GM21381 (cell line): ENCODE results near the gene CAPN10.

ENCODE experiments used
- ATAC-seq: cut with Tn5 transposase; IDR thresholded peaks from one replicate; pipeline ENCODE4 v1.9.1; 2021; ENCODE audit warnings: mild to moderate bottlenecking, moderate library complexity; ENCODE audit not compliant: unreplicated experiment

Gene CAPN10

GRCh38 chr2:240622531-240623235, 36.1 kb downstream of the CAPN10 start:
- no peak for ATAC-seq

DNA sequence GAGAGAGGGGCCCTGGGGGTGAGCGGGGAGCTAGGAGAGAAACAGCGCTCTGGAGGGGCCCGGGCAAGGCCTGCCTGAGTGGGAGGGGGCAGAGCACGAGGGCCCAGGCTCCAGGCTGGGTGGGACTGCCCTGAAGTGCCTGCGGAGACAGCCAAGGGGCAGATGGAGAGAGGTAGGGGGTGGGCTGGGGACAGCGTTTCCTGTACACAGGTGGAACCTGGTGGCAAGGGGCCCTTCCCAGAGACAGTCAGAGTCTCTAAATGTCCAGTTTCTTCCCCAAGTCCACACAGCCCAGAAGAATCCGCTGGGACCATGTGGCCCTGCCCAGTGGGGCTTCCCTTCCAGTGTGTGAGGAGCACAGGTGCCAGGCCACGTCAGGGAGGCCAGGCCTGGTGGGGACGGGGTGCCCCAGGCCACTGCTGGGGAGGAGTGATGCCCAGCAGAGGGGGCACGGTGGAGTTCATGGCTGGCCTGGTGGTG, 37.0 kb downstream of the CAPN10 start:
- no peak for ATAC-seq

GRCh38 chr2:240624011-240624949, 37.7 kb downstream of the CAPN10 start:
- no peak for ATAC-seq

- no peak for ATAC-seq
These were observed 38.6 kb downstream of the CAPN10 start, which contains the start of gene GPR35 for GRCh38 chr2:240624950-240625621. TSS of gene GPR35 (plus strand) at chr2:240625480. CDS start at chr2:240629953, 4,473 bp downstream.

DNA sequence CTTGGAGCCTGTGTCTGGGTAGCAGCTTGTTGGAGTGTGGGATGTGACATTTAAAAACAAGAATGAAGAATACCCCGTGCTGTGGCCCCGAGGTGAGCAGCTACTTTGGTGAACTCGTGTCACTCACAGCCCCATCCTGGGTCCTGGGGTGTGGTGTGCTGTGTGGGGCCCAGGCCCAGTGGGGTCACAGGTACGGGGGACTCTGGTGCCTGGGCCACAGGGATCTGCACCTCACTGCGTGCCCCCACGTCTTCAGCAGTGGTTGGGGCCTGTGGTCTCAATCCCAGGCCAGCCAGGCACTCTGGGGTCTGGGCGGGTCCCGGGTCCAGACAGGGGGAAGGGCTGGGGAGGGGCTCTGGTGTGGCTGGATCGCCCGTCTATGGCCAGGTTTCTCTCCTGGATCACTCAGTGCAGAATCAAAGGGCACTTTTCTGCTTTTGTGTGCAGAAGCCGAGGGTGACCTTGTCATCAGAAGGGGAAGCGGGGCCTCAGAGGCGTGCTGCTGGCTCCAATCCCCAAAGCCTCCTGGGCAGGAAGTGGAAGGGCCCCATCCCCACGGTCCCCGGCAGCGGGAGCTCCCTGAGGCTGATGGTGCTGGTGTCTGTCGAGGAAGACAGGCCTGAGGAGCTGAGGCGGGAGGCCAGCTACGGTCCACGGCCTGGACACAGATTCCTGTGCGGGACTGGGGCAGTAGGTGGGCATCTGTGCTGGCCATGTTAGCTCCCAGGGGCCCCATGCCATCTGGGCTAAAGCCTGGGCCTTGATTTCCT, 40.2 kb downstream of the CAPN10 start:
- no peak for ATAC-seq

- ATAC-seq = no peak
These were observed 41.4 kb downstream of the CAPN10 start for GRCh38 chr2:240627736-240628506.

DNA sequence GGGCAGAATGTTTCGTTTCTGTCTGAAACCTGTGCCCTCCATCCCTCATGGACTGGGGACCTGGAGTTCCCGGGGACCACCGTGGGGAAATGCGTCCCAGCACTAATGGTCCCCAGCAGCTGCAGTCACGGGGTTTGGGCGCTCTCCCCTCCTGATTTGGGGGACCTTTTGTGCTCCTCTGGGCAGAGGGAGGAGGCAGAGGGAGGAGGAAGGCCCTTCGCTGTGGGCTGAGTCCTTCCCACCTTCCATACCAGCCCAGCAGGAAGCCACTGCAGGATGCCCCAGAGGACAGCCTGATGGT, 41.9 kb downstream of the CAPN10 start:
- no peak for ATAC-seq

GRCh38 chr2:240628808-240629618, 42.5 kb downstream of the CAPN10 start:
- ATAC-seq = no peak

- ATAC-seq = no peak
These were observed 43.1 kb downstream of the CAPN10 start for GRCh38 chr2:240629619-240629967.

- no peak for ATAC-seq
These were observed 43.6 kb downstream of the CAPN10 start for GRCh38 chr2:240629968-240630770.

- ATAC-seq = no peak
These were observed 44.4 kb downstream of the CAPN10 start for GRCh38 chr2:240630771-240631547.

DNA sequence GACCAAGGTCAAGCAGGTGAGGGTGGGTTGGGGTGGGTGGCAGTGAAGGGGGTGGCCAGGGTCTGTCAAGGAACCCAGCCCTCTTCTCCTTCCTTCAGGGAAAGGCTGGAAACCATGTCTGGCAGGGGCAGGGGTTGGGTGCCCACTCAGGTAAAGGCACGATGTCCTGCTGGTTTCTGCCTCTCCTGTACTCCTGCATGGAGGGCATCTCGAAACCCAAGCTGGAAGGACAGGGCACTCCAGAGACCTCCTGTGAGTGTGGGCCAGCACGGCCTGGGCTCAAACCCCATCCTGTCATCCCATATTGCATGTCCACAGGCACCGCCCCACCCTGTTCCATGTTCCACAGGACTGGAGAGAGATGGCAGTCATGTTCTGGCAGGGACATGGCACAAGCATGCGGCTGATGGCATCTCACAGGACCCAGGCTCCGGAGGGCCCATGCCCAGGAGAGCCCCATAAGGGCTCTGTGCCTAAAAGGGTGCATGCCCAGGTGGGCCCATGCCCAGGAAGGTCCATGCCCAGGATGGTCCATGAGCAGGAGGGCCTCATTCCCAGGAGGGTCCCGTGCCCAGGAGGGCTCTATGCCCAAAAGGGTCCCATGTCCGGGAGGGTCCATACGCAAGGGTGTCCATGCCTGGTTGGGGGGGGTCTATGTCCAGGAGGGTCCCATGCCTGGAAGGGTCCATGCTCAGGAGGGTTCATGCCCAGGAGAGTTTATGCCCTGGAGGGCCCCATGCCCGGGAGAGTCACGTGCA, 45.2 kb downstream of the CAPN10 start:
- ATAC-seq = no peak

GRCh38 chr2:240632306-240632721, 45.8 kb downstream of the CAPN10 start:
- no peak for ATAC-seq

DNA sequence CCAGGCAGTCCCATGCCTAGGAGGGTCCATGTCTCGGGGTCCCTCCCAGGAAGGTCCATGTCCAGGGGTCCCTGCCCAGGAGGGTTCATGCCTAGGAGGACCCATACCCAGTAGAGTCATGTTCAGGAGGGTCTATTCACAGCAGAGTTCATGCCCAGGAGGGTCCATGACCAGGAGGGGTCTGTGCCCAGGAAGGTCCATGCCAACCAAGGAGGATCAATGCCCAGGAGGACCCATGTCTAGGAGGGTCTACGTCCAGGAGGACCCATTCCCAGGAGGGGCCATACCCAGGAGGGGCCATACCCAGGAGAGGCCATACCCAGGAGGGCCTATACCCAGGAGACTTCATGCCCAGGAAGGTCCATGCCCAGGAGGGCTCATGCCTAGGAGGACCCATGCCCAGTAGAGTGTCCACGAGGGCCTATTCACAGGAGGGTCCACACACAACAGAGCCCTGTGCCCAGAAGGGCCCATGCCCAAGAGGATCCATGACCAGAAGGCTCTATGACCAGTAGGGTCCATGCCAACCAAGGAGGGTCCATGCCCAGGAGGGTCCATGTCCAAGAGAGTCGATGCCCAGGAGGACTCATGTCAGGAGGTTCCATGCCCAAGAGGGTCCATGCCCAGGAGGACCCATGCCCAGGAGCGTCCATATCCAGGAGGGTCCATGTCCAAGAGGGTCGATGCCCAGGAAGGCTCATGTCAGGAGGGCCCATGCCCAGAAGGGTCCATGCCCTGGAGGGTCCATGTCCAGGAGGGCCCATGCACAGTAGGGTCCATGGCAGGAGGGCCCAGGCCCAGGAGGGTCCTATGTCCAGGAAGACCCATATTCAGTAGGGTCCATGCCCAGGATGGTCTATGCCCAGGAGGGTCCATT, 48.8 kb downstream of the CAPN10 start:
- no peak for ATAC-seq

DNA sequence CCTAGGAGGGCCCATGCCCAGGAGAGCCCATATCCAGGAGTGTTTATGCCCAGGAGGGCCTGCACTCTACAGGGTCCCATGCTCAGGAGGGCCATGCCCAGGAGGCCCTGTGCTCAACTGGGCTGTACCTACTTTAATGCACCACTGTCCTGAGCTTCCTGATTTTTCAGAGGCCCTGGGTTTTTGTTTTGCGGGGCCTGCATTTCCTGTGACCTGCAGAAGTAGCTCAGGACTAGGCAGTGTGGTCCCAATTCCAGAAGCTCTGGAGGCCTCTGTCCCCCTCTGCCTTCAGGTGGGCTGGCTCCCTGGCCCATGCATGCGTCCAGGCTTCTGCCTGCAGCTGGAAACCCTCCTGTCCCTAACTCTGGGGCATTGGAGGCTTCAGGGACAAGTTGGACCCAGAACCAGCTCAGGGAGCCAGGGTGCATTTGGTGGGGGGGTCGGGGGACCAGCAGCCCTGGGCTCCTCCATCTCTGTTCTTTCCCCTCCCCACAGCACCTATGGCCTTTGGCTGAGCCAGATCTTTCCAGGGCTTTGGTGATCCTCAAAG, 49.5 kb downstream of the CAPN10 start:
- ATAC-seq = no peak
